Gastroesophageal sphincter (tissue), 4 donors: ENCODE results near the gene FAM149B1. TPM values are rescaled to one million over a fixed set of nuclear protein-coding genes. Genes with fewer than 3 reads are reported as not detected.
A peak's percentile ranks its signal among the peaks of the same experiment; 100 is the strongest.

Experiments
- ATAC-seq: fragments of 150-250 bp; one replicate; pipeline ENCODE4 v1.9.1; 2016; ENCODE audit warnings: mild to moderate bottlenecking, moderate library complexity
- H3K27ac ChIP-seq, 4 donors: fragments of 200-600 bp; sonication (generic) in 3 of 4; 1 replicate in 3 of 4; 2 replicates in 1 of 4; pipeline ENCODE4 v1.5.1; 2016 to 2019
- H3K27me3 ChIP-seq: fragments of 200-600 bp; sonication (generic); one replicate; pipeline ENCODE4 v1.5.1; 2019
- H3K36me3 ChIP-seq, 2 donors: fragments of 200-600 bp; sonication (generic); one replicate each; pipeline ENCODE4 v1.5.1; 2019; ENCODE audit warnings: control low read depth in 1 of 2
- H3K4me1 ChIP-seq, 3 donors: fragments of 200-600 bp; sonication (generic); 1 replicate in 2 of 3; 2 replicates in 1 of 3; pipeline ENCODE4 v1.5.1; 2016 to 2019; ENCODE audit warnings: control low read depth in 2 of 3
- H3K4me3 ChIP-seq, 2 donors: fragments of 200-600 bp; sonication (generic); one replicate each; pipeline ENCODE4 v1.5.1; 2019; ENCODE audit warnings: mild to moderate bottlenecking in 1 of 2, moderate library complexity in 1 of 2
- H3K9me3 ChIP-seq, 3 donors: fragments of 200-600 bp; sonication (generic); one replicate each; pipeline ENCODE4 v1.5.1; 2017 to 2019; ENCODE audit warnings: control low read depth in 2 of 3
- CTCF ChIP-seq, 4 experiments: fragments of 200-600 bp in 2 of 4; fragments of 450-650 bp in 2 of 4; sonication (generic) in 1 of 4; IDR thresholded peaks; one replicate each; pipeline ENCODE4 v1.5.1; 2017 to 2019; ENCODE audit warnings: antibody characterized with exemption in 4 of 4, mild to moderate bottlenecking in 2 of 4, moderate library complexity in 2 of 4
- EP300 ChIP-seq: sonication (generic); formaldehyde crosslinking; IDR thresholded peaks from one replicate; pipeline ENCODE4 v1.6.1; 2017; ENCODE audit warnings: antibody characterized with exemption, mild to moderate bottlenecking
- POLR2A ChIP-seq, 2 donors: fragments of 450-650 bp; IDR thresholded peaks; one replicate each; pipeline ENCODE4 v1.6.1; 2017; ENCODE audit warnings: antibody characterized with exemption in 2 of 2, mild to moderate bottlenecking in 2 of 2, moderate library complexity in 1 of 2
- POLR2AphosphoS5 ChIP-seq: sonication (generic); formaldehyde crosslinking; IDR thresholded peaks from one replicate; pipeline ENCODE4 v1.6.1; 2017; ENCODE audit warnings: antibody characterized with exemption
- whole genome bisulfite sequencing, 2 donors: methylation state at CpG; one replicate each; pipeline ENCODE4 v1.1.5; 2018; ENCODE audit warnings: low coverage in 1 of 2; 5-methylcytosine and 5-hydroxymethylcytosine counted together
- total RNA-seq, 4 donors: library from RNA; depleted of rRNA; stranded (reverse); fragments of >200 nt; gene quantifications; one replicate each; pipeline ENCODE4 v1.1.0, GENCODE V29; 2016

Gene FAM149B1
- total RNA-seq, 4 donors from 2014 or later = 10.9 to 16.2 (median 15.2) TPM

GRCh38 chr10:73238990-73239566 lies 71.2 kb downstream of the FAM149B1 start:
- peaks cover 2 to 100% of the 10 kb centered on the region in 2 donors for H3K36me3 ChIP-seq

GRCh38 chr10:73239908-73240307 lies 72.0 kb downstream of the FAM149B1 start:
- Histone ChIP-seq H3K27me3 (no peaks in the 10 kb centered on the region), H3K4me3 (no peak overlapping the region), H3K4me1 (peaks cover 0 to 11% (median 0%) of the 10 kb centered on the region in 3 donors), H3K9me3 (no peaks in the 10 kb centered on the region), H3K27ac (no peak overlapping the region), H3K36me3 (peaks cover 2 to 100% of the 10 kb centered on the region in 2 donors)
- TF ChIP-seq POLR2A (IDR thresholded peaks at IDR 0.05) (no peak), CTCF (IDR thresholded peaks at IDR 0.05) (no peak), POLR2AphosphoS5 (no peak), EP300 (no peak)
- no peak for ATAC-seq
- WGBS, 2 donors = 93 to 100% methylated on average over 2 of the region's 2 CpGs

More at GRCh38 chr10:73238990-73239566, 71.2 kb downstream of the FAM149B1 start:
- ATAC-seq = no peak
- no peaks in the 10 kb centered on the region for H3K9me3 ChIP-seq
- 87 to 89% methylated on average over 5 of the region's 5 CpGs for WGBS, 2 donors
- no peaks in the 10 kb centered on the region for H3K27me3 ChIP-seq
- H3K4me1 ChIP-seq = peaks cover 0 to 3% (median 0%) of the 10 kb centered on the region in 3 donors
- H3K27ac ChIP-seq = no peak overlapping the region
- TF ChIP-seq EP300 (no peak), POLR2AphosphoS5 (no peak), CTCF (IDR thresholded peaks at IDR 0.05) (no peak), POLR2A (IDR thresholded peaks at IDR 0.05) (no peak)
- H3K4me3 ChIP-seq = no peak overlapping the region

- peaks cover 4 to 42% (median 10%) of the 10 kb centered on the region in 3 donors for H3K4me1 ChIP-seq
- no peak for ATAC-seq
- H3K27me3 ChIP-seq = no peaks in the 10 kb centered on the region
- no peak for TF ChIP-seq POLR2AphosphoS5
- no peak for TF ChIP-seq POLR2A (IDR thresholded peaks at IDR 0.05)
- no peak for TF ChIP-seq CTCF (IDR thresholded peaks at IDR 0.05)
- TF ChIP-seq EP300 = no peak
- no peaks in the 10 kb centered on the region for H3K9me3 ChIP-seq
- H3K4me3 ChIP-seq = no peak overlapping the region
- WGBS, 2 donors = 45 to 61% methylated on average over 5 to 7 of the region's 8 CpGs
- H3K36me3 ChIP-seq = peaks cover 2 to 72% of the 10 kb centered on the region in 2 donors
- H3K27ac ChIP-seq = no peak overlapping the region
These were observed 77.1 kb downstream of the FAM149B1 start for GRCh38 chr10:73244866-73245477.

GRCh38 chr10:73246322-73246645 lies 78.4 kb downstream of the FAM149B1 start:
- H3K4me3 ChIP-seq = peak overlapping the region; percentile 66 to 94
- no peak for TF ChIP-seq POLR2A (IDR thresholded peaks at IDR 0.05)
- TF ChIP-seq CTCF (IDR thresholded peaks at IDR 0.05) = no peak
- H3K4me1 ChIP-seq = peaks cover 4 to 53% (median 13%) of the 10 kb centered on the region in 3 donors
- peak overlapping the region in 3 of 4 donors; percentile 88 to 91 (median 89) for H3K27ac ChIP-seq
- H3K36me3 ChIP-seq = peaks cover 2 to 72% of the 10 kb centered on the region in 2 donors
- WGBS, 2 donors = 3 to 6% methylated on average over 8 of the region's 8 CpGs
- ATAC-seq = no peak
- no peaks in the 10 kb centered on the region for H3K27me3 ChIP-seq
- H3K9me3 ChIP-seq = no peaks in the 10 kb centered on the region
